ENCODE data around the gene EIF4G1.

The EIF4G1 gene

GRCh38 chr3:184343200-184343876 is 28.9 kb downstream of the EIF4G1 start:
- TF ChIP-seq CTCF (IDR thresholded peaks at IDR 0.05; ENCODE audit: insufficient read depth, low read depth, low read length, missing control alignments) = no peak
- no peak for DNase-seq (ENCODE audit: low read depth)
- H3K4me3 ChIP-seq (ENCODE audit: low read length) = no peak overlapping the region

GRCh38 chr3:184344579-184345316 is 30.3 kb downstream of the EIF4G1 start:
- no peak for TF ChIP-seq CTCF (IDR thresholded peaks at IDR 0.05; ENCODE audit: insufficient read depth, low read depth, low read length, missing control alignments)
- no peak overlapping the region for H3K4me3 ChIP-seq (ENCODE audit: low read length)
- no peak for DNase-seq (ENCODE audit: low read depth)

- H3K4me3 ChIP-seq (ENCODE audit: low read length) = no peak overlapping the region
- DNase-seq (ENCODE audit: low read depth) = peak; percentile 79
- TF ChIP-seq CTCF (IDR thresholded peaks at IDR 0.05; ENCODE audit: insufficient read depth, low read depth, low read length, missing control alignments) = peak; percentile 73
Observed at GRCh38 chr3:184345317-184346144, 31.1 kb downstream of the EIF4G1 start.

DNA sequence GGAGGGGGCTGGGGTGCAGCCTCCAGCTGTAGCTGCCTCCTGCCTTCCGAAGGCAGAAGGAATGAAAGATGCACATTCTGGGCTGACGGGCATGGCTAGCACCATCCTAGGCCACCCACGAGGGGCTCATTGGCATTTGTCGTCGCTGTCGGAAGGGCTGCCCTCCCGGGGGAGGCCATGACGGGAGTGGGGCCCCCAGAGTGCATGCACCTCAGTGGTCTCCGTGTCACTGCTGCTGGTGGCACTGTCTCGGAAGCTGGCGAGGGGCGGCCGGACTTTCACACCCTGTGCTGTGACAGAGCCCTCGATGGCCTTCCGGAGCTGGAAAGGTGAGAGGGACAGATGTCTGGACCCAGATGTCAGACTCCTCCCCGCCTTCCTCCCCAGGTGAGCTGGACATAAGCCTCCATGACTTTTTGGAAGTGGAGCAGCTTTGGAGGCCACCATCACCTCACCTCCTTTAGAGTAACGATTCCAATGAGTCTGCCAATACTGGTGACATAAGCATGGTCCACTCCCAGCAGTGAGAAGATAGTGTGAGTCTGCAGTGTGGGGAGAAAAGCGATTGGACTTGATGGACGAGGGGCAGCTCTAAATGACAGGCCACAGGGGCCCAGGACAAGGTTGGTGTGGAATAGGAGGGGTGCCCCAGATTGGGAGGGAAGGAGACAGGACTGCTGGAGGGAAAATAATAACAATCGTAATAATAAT is 32.2 kb downstream of the EIF4G1 start:
- H3K4me3 ChIP-seq (ENCODE audit: low read length) = no peak overlapping the region
- no peak for DNase-seq (ENCODE audit: low read depth)
- TF ChIP-seq CTCF (IDR thresholded peaks at IDR 0.05; ENCODE audit: insufficient read depth, low read depth, low read length, missing control alignments) = no peak

- DNase-seq (ENCODE audit: low read depth) = no peak
- no peak for TF ChIP-seq CTCF (IDR thresholded peaks at IDR 0.05; ENCODE audit: insufficient read depth, low read depth, low read length, missing control alignments)
- H3K4me3 ChIP-seq (ENCODE audit: low read length) = no peak overlapping the region
Observed at GRCh38 chr3:184347321-184348056, 33.1 kb downstream of the EIF4G1 start.

DNA sequence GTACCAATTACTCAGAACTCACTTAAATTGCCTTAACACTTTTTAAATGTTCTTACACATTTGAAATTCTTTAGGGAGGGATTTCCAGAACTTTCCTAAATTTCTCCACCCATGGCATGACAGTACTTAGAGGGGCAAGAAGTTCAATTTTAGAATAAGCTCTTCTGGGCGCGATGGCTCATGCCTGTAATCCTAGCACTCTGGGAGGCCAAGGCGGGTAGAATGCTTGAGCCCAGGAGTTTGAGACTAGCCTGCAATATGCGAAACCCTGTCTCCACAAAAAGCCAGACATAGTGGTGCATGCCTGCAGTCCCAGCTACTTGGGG is 33.6 kb downstream of the EIF4G1 start:
- no peak for DNase-seq (ENCODE audit: low read depth)
- no peak overlapping the region for H3K4me3 ChIP-seq (ENCODE audit: low read length)
- TF ChIP-seq CTCF (IDR thresholded peaks at IDR 0.05; ENCODE audit: insufficient read depth, low read depth, low read length, missing control alignments) = no peak
